GM19238 (cell line): ENCODE results near the gene MROH9.

Experiments used
- DNase-seq: peaks from one replicate; pipeline ENCODE4 v3.0.0; 2011; ENCODE audit warnings: low spot score; ENCODE audit not compliant: insufficient read length

The MROH9 gene

GRCh38 chr1:171081763-171082201 lies 146.4 kb downstream of the MROH9 start:
- no peak for DNase-seq

- DNase-seq = no peak
These were observed 147.3 kb downstream of the MROH9 start for GRCh38 chr1:171082606-171083005.

GRCh38 chr1:171083222-171083621 lies 147.9 kb downstream of the MROH9 start:
- DNase-seq = no peak

- no peak for DNase-seq
These were observed 148.8 kb downstream of the MROH9 start for GRCh38 chr1:171084091-171084490.

GRCh38 chr1:171084870-171085269 lies 149.5 kb downstream of the MROH9 start:
- no peak for DNase-seq

- DNase-seq = no peak
These were observed 152.6 kb downstream of the MROH9 start for GRCh38 chr1:171087896-171088295.

- DNase-seq = no peak
These were observed 155.3 kb downstream of the MROH9 start, which contains the start of gene FMO3 for GRCh38 chr1:171090604-171091003. FMO3 (plus strand) TSS chr1:171090905; CDS start chr1:171092659, 1,754 bp downstream.

- no peak for DNase-seq
These were observed 168.5 kb downstream of the MROH9 start for GRCh38 chr1:171103862-171104261.

- no peak for DNase-seq
These were observed 172.1 kb downstream of the MROH9 start for GRCh38 chr1:171107262-171107940.

- DNase-seq = no peak
These were observed 172.6 kb downstream of the MROH9 start for GRCh38 chr1:171107969-171108368.

GRCh38 chr1:171109966-171110365 lies 174.6 kb downstream of the MROH9 start:
- DNase-seq = no peak

GRCh38 chr1:171110621-171111326 lies 175.4 kb downstream of the MROH9 start:
- DNase-seq = no peak

- DNase-seq = no peak
These were observed 176.8 kb downstream of the MROH9 start for GRCh38 chr1:171112119-171112518.

- no peak for DNase-seq
These were observed 178.0 kb downstream of the MROH9 start for GRCh38 chr1:171113382-171113781.
